Mammary epithelial cell (primary cell): Measurements from ENCODE around the gene GLB1L.

Experiments used
- EZH2 ChIP-seq: IDR thresholded peaks from 2 replicates; pipeline ENCODE4 v1.6.1; 2012; ENCODE audit warnings: low read length, inconsistent platforms, borderline replicate concordance
- TF ChIP-seq, protein P1 (sequence below), 2 donors: IDR thresholded peaks in 1 of 2; conservative IDR thresholded peaks in 1 of 2; 2 replicates each; pipeline ENCODE4 v1.5.1; 2011 to 2012; ENCODE audit warnings: inconsistent platforms in 2 of 2, low read length in 2 of 2, mild to moderate bottlenecking in 2 of 2, control low read depth in 1 of 2, low read depth in 1 of 2; ENCODE audit not compliant: insufficient read depth in 1 of 2; ENCODE audit errors: extremely low read depth in 1 of 2

DNA sequence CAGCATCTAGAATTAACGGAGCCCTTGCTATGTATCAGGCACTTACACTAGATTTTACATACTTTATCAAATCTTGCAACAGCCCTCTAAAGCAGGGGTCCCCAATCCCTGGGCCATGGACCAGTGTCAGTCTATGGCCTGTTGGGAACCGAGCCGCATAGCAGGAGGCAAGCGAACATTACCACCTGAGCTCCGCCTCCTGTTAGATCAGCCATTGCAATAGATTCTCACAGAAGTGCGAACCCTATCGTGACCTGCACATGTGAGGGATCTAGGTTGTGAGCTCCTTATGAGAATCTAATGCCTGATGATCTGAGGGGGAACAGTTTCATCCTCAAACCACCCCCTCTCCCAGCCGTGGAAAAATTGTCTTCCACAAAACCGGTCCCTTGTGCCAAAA, 47.4 kb upstream of the GLB1L start:
- TF ChIP-seq, protein P1, sequence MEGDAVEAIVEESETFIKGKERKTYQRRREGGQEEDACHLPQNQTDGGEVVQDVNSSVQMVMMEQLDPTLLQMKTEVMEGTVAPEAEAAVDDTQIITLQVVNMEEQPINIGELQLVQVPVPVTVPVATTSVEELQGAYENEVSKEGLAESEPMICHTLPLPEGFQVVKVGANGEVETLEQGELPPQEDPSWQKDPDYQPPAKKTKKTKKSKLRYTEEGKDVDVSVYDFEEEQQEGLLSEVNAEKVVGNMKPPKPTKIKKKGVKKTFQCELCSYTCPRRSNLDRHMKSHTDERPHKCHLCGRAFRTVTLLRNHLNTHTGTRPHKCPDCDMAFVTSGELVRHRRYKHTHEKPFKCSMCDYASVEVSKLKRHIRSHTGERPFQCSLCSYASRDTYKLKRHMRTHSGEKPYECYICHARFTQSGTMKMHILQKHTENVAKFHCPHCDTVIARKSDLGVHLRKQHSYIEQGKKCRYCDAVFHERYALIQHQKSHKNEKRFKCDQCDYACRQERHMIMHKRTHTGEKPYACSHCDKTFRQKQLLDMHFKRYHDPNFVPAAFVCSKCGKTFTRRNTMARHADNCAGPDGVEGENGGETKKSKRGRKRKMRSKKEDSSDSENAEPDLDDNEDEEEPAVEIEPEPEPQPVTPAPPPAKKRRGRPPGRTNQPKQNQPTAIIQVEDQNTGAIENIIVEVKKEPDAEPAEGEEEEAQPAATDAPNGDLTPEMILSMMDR (conservative IDR thresholded peaks at IDR 0.05 in 1 of 2, IDR thresholded peaks at IDR 0.05 in 1 of 2; ENCODE audit: extremely low read depth in 1 of 2, insufficient read depth in 1 of 2, low read depth in 1 of 2, low read length in 2 of 2): no peak
- no peak for TF ChIP-seq EZH2
